OCI-LY1 (cell line): ENCODE data around the gene MICAL2.

ENCODE experiments used
- EZH2 ChIP-seq: fragments of 200-600 bp; sonication (generic), shearing (Covaris generic); IDR thresholded peaks from 2 replicates; pipeline ENCODE4 v1.8.0; 2017; ENCODE audit warnings: borderline replicate concordance, mixed run types, mild to moderate bottlenecking, antibody characterized with exemption, low read length, moderate library complexity, mixed read lengths
- TF ChIP-seq, protein P1 (sequence below): fragments of 200-600 bp; sonication (generic), shearing (Covaris generic); IDR thresholded peaks from 2 replicates; pipeline ENCODE4 v1.5.1; 2017; ENCODE audit warnings: mild to moderate bottlenecking, antibody characterized with exemption, low read length, moderate library complexity, mixed read lengths

DNA sequence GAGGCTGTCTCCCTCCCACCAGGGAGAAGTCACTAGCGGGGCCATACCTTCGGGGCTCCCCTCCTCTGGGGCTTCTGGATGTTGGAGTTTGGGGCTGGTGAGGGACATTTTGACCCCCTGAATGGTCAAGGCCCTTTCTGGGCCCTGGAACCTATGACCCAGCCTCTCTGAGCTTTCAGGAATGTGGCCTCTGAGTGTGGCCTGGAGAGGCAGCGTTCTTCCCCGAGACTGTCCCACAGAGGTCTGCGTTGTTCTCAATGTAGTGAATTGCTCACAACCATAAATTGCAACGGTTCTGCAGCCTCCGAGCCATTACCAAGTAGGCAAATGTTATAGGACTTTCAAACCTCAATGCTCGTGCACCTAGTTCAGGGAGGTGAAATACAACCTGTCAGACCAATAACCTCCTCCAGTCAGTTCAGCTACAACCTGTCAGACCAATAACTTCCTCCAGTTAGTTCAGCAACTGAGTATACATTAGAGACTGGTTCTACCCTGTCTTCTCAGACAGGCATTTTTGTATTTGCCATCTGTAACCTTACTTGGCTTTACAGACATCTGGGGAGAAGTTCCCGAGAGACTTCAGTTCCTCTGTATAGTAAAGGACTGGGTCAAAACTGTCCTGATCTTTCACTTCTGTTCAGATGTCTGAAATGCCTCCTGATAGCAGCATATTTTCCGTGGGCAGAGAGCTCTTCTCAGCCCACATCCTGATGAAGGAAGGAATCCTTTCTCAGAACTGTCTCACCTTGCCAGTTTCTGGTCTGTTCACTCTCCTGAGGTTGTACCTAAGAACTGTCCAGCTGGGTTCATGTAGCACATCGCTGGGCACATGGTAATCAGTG is 34.2 kb downstream of the MICAL2 start:
- TF ChIP-seq, protein P1, sequence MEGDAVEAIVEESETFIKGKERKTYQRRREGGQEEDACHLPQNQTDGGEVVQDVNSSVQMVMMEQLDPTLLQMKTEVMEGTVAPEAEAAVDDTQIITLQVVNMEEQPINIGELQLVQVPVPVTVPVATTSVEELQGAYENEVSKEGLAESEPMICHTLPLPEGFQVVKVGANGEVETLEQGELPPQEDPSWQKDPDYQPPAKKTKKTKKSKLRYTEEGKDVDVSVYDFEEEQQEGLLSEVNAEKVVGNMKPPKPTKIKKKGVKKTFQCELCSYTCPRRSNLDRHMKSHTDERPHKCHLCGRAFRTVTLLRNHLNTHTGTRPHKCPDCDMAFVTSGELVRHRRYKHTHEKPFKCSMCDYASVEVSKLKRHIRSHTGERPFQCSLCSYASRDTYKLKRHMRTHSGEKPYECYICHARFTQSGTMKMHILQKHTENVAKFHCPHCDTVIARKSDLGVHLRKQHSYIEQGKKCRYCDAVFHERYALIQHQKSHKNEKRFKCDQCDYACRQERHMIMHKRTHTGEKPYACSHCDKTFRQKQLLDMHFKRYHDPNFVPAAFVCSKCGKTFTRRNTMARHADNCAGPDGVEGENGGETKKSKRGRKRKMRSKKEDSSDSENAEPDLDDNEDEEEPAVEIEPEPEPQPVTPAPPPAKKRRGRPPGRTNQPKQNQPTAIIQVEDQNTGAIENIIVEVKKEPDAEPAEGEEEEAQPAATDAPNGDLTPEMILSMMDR = no peak
- no peak for TF ChIP-seq EZH2
